GM12878 (cell line): ENCODE results near the gene BRI3BP. TPM values are rescaled to one million over a fixed set of nuclear protein-coding genes. Genes with fewer than 3 reads are reported as not detected.

Experiments used
- ATAC-seq: fragments of 200-7000 bp; cut with Tn5 transposase; 3 replicates; pipeline ENCODE4 v1.9.1; 2020; ENCODE audit warnings: mild to moderate bottlenecking, moderate library complexity
- BruUV-seq: library from RNA; stranded (reverse); fragments of 400-500 nt; replicated peaks from 2 replicates; lab custom pipeline; 2021; lab: Mats Ljungman, UMichigan
- CTCF ChIA-PET: fragments of 300-600 bp; sonication (Branson Sonifier 250); formaldehyde crosslinking; extraction: SDS; loops from one replicate; lab custom pipeline; 2021; ENCODE audit warnings: inconsistent platforms; lab: Yijun Ruan, JAX
- POLR2A ChIA-PET: fragments of 350-600 bp; formaldehyde crosslinking; extraction: SDS; loops from one replicate; lab custom pipeline; 2021; ENCODE audit warnings: inconsistent platforms; lab: Charles Lee
- RAD21 ChIA-PET: fragments of 300-600 bp; sonication (Branson Sonifier 250); formaldehyde crosslinking; loops from one replicate; lab custom pipeline; 2023; ENCODE audit warnings: antibody characterized with exemption; ENCODE audit not compliant: unreplicated experiment; lab: Charles Lee
- SMC1A ChIA-PET: fragments of 300-600 bp; sonication (Branson Sonifier 250); formaldehyde crosslinking; loops from one replicate; lab custom pipeline; 2023; ENCODE audit not compliant: unreplicated experiment, uncharacterized antibody; lab: Charles Lee
- DNase-seq: peaks from one replicate; pipeline ENCODE4 v3.0.0-alpha.2; 2011; ENCODE audit warnings: low read depth, low spot score
- FAIRE-seq: peaks from 3 replicates; lab custom pipeline; 2011; peaks lifted over from hg19 to GRCh38; lab: Jason Lieb, UNC
- H2AFZ ChIP-seq: 2 replicates; pipeline ENCODE4 v1.6.0; 2011; ENCODE audit warnings: low read depth, low read length, control low read depth; ENCODE audit not compliant: control insufficient read depth
- H3K27ac ChIP-seq: 2 replicates; pipeline ENCODE4 v1.5.1; 2011; ENCODE audit warnings: control low read depth; ENCODE audit not compliant: control insufficient read depth, insufficient read depth
- H3K27me3 ChIP-seq, 2 experiments: replicated peaks in 1 of 2; 2 replicates each; pipeline versions ENCODE4 v1.6.0 to v1.6.1; 2011; ENCODE audit warnings: low read length in 1 of 2; ENCODE audit not compliant: control insufficient read depth in 2 of 2, insufficient read depth in 2 of 2
- H3K36me3 ChIP-seq, 2 experiments: 2 replicates each; pipeline ENCODE4 v1.5.1; 2011; ENCODE audit warnings: low read length in 1 of 2; ENCODE audit not compliant: control insufficient read depth in 2 of 2, insufficient read depth in 2 of 2
- H3K4me1 ChIP-seq: 2 replicates; pipeline ENCODE4 v1.6.1; 2011; ENCODE audit warnings: mild to moderate bottlenecking, low read length, moderate library complexity, mixed read lengths; ENCODE audit not compliant: control insufficient read depth, insufficient read depth
- H3K4me2 ChIP-seq: 2 replicates; pipeline ENCODE4 v1.6.0; 2011; ENCODE audit warnings: control low read depth; ENCODE audit not compliant: control insufficient read depth, insufficient read depth
- H3K4me3 ChIP-seq: fragments of 200-600 bp; sonication (generic); 2 replicates; pipeline ENCODE4 v1.5.1; 2016
- H3K79me2 ChIP-seq: 2 replicates; pipeline ENCODE4 v1.6.0; 2011; ENCODE audit warnings: low read length; ENCODE audit not compliant: control insufficient read depth, insufficient read depth
- H3K9ac ChIP-seq: 2 replicates; pipeline ENCODE4 v1.8.0; 2011; ENCODE audit warnings: low read length, control low read depth, mixed read lengths; ENCODE audit not compliant: control insufficient read depth, insufficient read depth
- H3K9me3 ChIP-seq: replicated peaks from 3 replicates; pipeline ENCODE4 v1.5.1; 2011; ENCODE audit warnings: mild to moderate bottlenecking, low read length; ENCODE audit not compliant: control insufficient read depth, insufficient read depth
- H4K20me1 ChIP-seq: 2 replicates; pipeline ENCODE4 v1.6.0; 2011; ENCODE audit not compliant: control insufficient read depth, insufficient read depth
- BACH1 ChIP-seq: fragments of 450-650 bp; IDR thresholded peaks from 2 replicates; pipeline ENCODE4 v1.6.1; 2017; ENCODE audit warnings: mild to moderate bottlenecking, borderline replicate concordance
- CEBPZ ChIP-seq: fragments of 150-350 bp; IDR thresholded peaks from 2 replicates; pipeline ENCODE4 v1.6.1; 2016; ENCODE audit warnings: low read depth, low read length
- HCFC1 ChIP-seq: fragments of 150-350 bp; IDR thresholded peaks from 2 replicates; pipeline ENCODE4 v1.6.1; 2014; ENCODE audit warnings: low read length
- JUND ChIP-seq: IDR thresholded peaks from 2 replicates; pipeline ENCODE4 v1.6.1; 2012; ENCODE audit warnings: low read depth, mild to moderate bottlenecking, low read length, improper control_type of control experiment, moderate library complexity
- MEF2B ChIP-seq: fragments of 450-650 bp; IDR thresholded peaks from 2 replicates; pipeline ENCODE4 v1.6.1; 2018; ENCODE audit warnings: mild to moderate bottlenecking, moderate library complexity; ENCODE audit not compliant: partially characterized antibody, poor library complexity, severe bottlenecking
- MTA2 ChIP-seq: fragments of 450-650 bp; IDR thresholded peaks from 2 replicates; pipeline ENCODE4 v1.6.1; 2016; ENCODE audit warnings: low read depth, mild to moderate bottlenecking, moderate library complexity
- PAX5 ChIP-seq: IDR thresholded peaks from 2 replicates; pipeline ENCODE4 v1.6.1; 2011; ENCODE audit warnings: low read depth, low read length, borderline replicate concordance
- YY1 ChIP-seq: IDR thresholded peaks from 2 replicates; pipeline ENCODE4 v1.6.1; 2011; ENCODE audit warnings: low read depth, mild to moderate bottlenecking, low read length
- WGBS: methylation state at CpG from one replicate; pipeline ENCODE4 v1.1.6; 2016; ENCODE audit warnings: low lambda C conversion rate; ENCODE audit not compliant: insufficient replicate concordance, insufficient coverage; ENCODE audit errors: missing lambda C conversion rate; 5-methylcytosine and 5-hydroxymethylcytosine counted together
- in situ Hi-C: fragments of 300-500 bp; cut with MboI; formaldehyde crosslinking; loops from 9 replicates; pipeline ENCODE4 v1.14.3; 2018; ENCODE audit warnings: mixed read lengths
- intact Hi-C: fragments of 100-400 bp; cut with micrococcal nuclease; formaldehyde crosslinking; loops from one replicate; pipeline ENCODE4 v1.14.2; 2022; ENCODE audit not compliant: unreplicated experiment
- polyA plus RNA-seq, 11 experiments: library from polyadenylated mRNA; depleted of rRNA in 4 of 11; unstranded in 6 of 11; stranded (reverse) in 5 of 11; fragments of >200 nt; fragmentation: Nextera tagmentation in 4 of 11; fragmentation: Illumina TruSeq in 1 of 11; extraction: Ambion mirVana in 4 of 11; extraction: Trizol in 1 of 11; gene quantifications; 1 replicate in 1 of 11; 2 replicates in 10 of 11; pipeline versions ENCODE4 v1.2.1 to v1.2.3, GENCODE V29; 2011 to 2016; ENCODE audit warnings: inconsistent platforms in 2 of 11, missing spikeins in 2 of 11, low read depth in 1 of 11
- total RNA-seq, 4 experiments: library from RNA; depleted of rRNA in 3 of 4; stranded (reverse); fragments of >200 nt in 3 of 4; fragmentation: Illumina TruSeq in 1 of 4; extraction: Trizol in 1 of 4; gene quantifications; 2 replicates each; pipeline versions ENCODE4 v1.2.1 to v1.2.3, GENCODE V29; 2013 to 2021

Gene BRI3BP
- total and polyA plus RNA-seq, 10 of the 15 experiments (the other 5 are each of a cell fraction or from before 2014, with no cell fraction given) = 11.5 to 37.0 (median 28.5) TPM

GRCh38 chr12:125017801-125018200, 24.4 kb downstream of the BRI3BP start:
- ChIA-PET SMC1A (no interaction called here), CTCF (no interaction called here), RAD21 (no interaction called here), POLR2A (no interaction called here)
- peaks cover 25 to 34% of the 10 kb centered on the region in 2 experiments; a peak in 3 of 4 replicates for H3K36me3 ChIP-seq
- no peaks in the 10 kb centered on the region for H3K27me3 ChIP-seq
- H3K4me1 ChIP-seq = no peaks in the 10 kb centered on the region
- in situ Hi-C loops = no loop called here
- DNase-seq (no peak), ATAC-seq (no peak), FAIRE-seq (no peak)
- no peak overlapping the region for H2AFZ ChIP-seq
- no peak overlapping the region for H3K4me2 ChIP-seq
- TF ChIP-seq YY1 (no peak), MTA2 (no peak), HCFC1 (no peak), BACH1 (no peak), JUND (no peak), CEBPZ (no peak), PAX5 (no peak), MEF2B (no peak)
- H3K79me2 ChIP-seq = no peaks in the 10 kb centered on the region
- H4K20me1 ChIP-seq = no peaks in the 10 kb centered on the region
- intact Hi-C loops = no loop called here
- WGBS = 96% methylated on average over 9 of the region's 9 CpGs
- H3K9me3 ChIP-seq = no peaks in the 10 kb centered on the region
- H3K9ac ChIP-seq = no peak overlapping the region
- H3K27ac ChIP-seq = no peak overlapping the region
- BruUV-seq = no TSS peak
- H3K4me3 ChIP-seq = no peak overlapping the region
